ENCODE data around the gene CEBPZOS. TPM values are rescaled to one million over a fixed set of nuclear protein-coding genes. Genes with fewer than 3 reads are reported as not detected.

Gene CEBPZOS
- total RNA-seq (2021; fragmentation: NEBNext Ultra II Directional; extraction: Animal tissue kit (Norgen Biotek cat#: 25700)): 10 to 100 TPM; 55.2 to 66.6 (median 63.5) TPM
- long read RNA-seq, transcript CEBPZOS-201 (5 exons, 695 nt): minor isoform, 6 of 49 reads
- long read RNA-seq, transcript CEBPZOS-204 (5 exons, 3,158 nt): major isoform, 15 of 49 reads
- long read RNA-seq, partial matches to known transcripts: 6 of 49 reads
- long read RNA-seq, other reads (novel, unspliced or antisense): 21 of 49 reads

DNA sequence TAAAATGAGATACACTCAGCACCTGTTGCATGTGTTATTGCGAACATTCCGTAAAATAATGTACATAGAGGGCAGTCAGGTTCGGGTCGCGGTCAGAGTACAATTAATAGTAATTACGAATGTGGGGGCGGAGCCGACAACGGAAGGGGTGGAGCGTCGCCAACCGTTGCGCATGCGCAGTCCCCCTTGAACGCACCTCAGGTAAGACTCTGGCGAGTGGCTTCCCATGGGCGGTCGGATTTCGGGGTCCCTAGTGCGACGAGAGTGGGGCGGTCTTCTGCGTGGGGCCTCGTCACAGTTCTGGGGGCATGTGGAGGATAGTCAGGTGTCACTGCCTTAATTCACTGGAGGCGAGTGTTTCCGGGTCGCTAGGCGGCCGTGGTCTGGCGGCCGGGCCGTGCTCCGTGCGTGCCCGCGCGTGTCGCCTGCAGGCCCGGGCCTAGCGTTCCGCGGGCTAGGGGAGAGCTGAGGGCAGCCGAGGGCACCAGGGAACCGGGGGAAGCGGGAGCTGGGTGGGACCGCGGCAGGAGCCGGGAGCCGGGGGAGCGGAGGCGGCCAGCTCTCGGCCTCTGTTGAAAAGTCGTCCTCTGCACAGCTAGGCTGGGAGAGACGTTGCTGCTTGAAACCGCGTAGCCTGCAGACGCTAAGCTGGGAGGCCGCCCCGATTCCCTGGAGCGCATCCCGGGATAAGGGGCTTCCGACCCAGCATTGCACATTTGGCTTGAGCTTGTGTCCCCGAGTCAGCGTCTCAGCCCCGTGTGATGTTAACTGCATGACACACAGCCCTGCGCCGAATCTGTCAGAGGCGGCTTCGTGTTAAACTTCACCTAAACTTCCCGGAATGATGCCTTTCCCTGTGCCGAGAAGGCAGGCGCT, at the start of gene CEBPZOS:
Gene CEBPZOS (plus strand): TSS at position 177 of the 876 bp plus-strand sequence. CDS start 3,209 bp downstream, outside the sequence.
- Mint-ChIP-seq H3K9me3 (no peaks in the 10 kb centered on the region), H3K4me1 (ENCODE audit: low read depth) (peaks cover 16% of the 10 kb centered on the region), H3K27me3 (ENCODE audit: insufficient read depth) (peaks cover 7% of the 10 kb centered on the region), H3K4me3 (peak within 1 kb of the TSS; percentile 100), H3K27ac (peak within 1 kb of the TSS; percentile 99), H3K36me3 (ENCODE audit: low read depth) (peaks cover 4% of the 10 kb centered on the region; the same call in 1 of the 2 replicates)
- TF ChIP-seq, protein P1, sequence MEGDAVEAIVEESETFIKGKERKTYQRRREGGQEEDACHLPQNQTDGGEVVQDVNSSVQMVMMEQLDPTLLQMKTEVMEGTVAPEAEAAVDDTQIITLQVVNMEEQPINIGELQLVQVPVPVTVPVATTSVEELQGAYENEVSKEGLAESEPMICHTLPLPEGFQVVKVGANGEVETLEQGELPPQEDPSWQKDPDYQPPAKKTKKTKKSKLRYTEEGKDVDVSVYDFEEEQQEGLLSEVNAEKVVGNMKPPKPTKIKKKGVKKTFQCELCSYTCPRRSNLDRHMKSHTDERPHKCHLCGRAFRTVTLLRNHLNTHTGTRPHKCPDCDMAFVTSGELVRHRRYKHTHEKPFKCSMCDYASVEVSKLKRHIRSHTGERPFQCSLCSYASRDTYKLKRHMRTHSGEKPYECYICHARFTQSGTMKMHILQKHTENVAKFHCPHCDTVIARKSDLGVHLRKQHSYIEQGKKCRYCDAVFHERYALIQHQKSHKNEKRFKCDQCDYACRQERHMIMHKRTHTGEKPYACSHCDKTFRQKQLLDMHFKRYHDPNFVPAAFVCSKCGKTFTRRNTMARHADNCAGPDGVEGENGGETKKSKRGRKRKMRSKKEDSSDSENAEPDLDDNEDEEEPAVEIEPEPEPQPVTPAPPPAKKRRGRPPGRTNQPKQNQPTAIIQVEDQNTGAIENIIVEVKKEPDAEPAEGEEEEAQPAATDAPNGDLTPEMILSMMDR (IDR thresholded peaks at IDR 0.05): no peak
- peak; percentile 54 for DNase-seq

DNA sequence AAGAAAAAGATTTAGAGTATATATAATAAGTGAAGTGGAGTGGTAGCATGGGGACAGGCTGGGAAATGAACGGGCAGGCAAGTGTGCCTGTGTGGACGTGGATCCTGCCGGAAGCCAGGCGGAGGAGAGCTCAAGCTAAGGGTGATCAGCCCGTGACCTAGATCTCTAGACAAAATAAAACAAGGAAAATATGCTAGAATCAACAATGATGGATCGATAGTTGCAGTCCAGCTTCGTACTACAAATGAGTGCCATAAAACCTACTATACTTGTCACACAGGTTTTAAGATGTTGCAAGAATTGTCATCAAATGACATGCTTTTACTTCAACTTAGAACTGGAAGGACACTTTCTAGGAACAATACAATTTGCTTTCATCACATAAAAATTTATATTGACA, 48.0 kb upstream of the CEBPZOS start:
- no peaks in the 10 kb centered on the region; the same call in 1 of the 2 replicates for H3K27me3 Mint-ChIP-seq (ENCODE audit: insufficient read depth)
- no peak overlapping the region for H3K4me3 Mint-ChIP-seq
- H3K9me3 Mint-ChIP-seq: 0 out of 2 replicates have a peak, but pooled peaks cover under 1% of the 10 kb centered on the region
- peaks cover 37% of the 10 kb centered on the region for H3K4me1 Mint-ChIP-seq (ENCODE audit: low read depth)
- TF ChIP-seq, protein P1 (IDR thresholded peaks at IDR 0.05): no peak
- H3K27ac Mint-ChIP-seq: no peak overlapping the region
- no peak for DNase-seq
- H3K36me3 Mint-ChIP-seq (ENCODE audit: low read depth): peaks cover 51% of the 10 kb centered on the region

DNA sequence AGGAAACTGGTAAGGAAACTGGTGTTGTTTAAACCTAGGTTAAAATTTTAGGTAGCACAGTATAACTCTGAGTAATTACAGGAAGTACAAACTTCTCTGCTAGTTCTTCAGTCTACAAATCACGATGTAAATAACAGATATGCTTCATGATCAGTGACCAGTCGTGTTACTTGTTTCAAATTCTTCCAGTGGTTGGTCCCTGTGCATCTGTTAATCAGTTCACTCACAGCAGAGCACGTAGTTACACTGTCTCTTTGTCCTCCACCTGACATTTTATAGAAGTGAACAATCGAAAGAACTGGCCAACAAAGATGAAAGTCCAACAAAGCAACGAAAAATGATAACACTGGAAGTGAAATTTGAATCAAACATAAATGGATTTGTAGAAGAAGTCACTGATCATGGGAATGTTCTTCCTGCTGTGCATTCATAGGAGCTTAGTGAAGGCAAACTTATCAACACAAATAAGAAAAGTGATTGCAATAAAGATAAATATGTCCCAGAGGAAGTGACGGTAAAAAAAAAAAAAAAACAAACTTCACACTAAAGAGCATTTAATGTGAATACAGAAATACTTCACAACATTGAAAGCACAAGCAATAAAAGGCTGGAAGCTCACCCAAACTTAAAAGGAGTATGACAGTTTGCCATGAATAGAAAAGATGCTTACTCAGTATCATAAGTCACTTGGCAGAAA, 46.5 kb upstream of the CEBPZOS start:
- no peak for DNase-seq
- no peak overlapping the region for H3K4me3 Mint-ChIP-seq
- H3K27me3 Mint-ChIP-seq (ENCODE audit: insufficient read depth): peaks cover under 1% of the 10 kb centered on the region
- H3K36me3 Mint-ChIP-seq (ENCODE audit: low read depth): peaks cover 59% of the 10 kb centered on the region
- TF ChIP-seq, protein P1 (IDR thresholded peaks at IDR 0.05): no peak
- peaks cover 40% of the 10 kb centered on the region for H3K4me1 Mint-ChIP-seq (ENCODE audit: low read depth)
- H3K9me3 Mint-ChIP-seq: peaks cover 7% of the 10 kb centered on the region
- H3K27ac Mint-ChIP-seq: no peak overlapping the region

DNA sequence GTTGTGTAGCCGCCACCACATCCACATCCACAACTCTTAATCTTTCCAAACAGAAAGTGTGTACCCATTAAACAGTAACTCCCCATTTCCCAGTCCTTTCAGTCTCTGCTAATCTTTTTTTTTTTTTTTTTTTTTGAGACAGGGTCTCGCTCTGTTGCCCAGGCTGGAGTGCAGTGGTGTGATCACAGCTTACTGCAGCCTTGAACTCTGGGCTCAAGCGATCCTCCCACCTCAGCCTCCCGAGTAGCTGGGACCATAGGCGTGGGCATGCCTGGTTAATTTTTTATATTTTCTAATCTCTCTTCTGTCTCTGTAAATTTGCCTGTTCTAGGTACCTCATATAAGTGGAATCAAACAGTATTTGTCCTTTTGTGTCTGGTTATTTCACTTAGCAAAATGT, 43.1 kb upstream of the CEBPZOS start:
- H3K4me3 Mint-ChIP-seq: no peak overlapping the region
- TF ChIP-seq, protein P1 (IDR thresholded peaks at IDR 0.05): no peak
- no peak for DNase-seq

DNA sequence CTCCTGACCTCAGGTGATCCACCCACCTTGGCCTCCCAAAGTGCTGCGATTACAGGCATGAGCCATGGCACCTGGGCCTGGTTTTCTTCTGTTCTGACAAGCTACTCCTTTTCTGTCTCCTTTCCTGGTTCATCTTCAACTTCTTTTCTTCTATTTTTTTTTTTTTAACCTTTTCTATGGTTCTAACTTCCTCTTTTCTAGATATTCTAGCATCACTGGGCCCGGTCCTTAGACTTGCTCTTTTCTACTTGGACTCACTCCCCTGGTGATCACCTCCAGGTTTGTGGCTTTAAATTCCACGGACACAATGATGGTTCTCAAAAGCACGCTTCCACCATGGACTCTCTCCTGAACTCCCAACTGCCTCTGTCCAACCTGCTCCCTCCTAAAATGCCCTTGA, 41.5 kb upstream of the CEBPZOS start:
- TF ChIP-seq, protein P1 (IDR thresholded peaks at IDR 0.05): no peak
- DNase-seq: no peak
- Mint-ChIP-seq H3K4me3 (peak overlapping the region; percentile 99), H3K4me1 (ENCODE audit: low read depth) (peaks cover 57% of the 10 kb centered on the region), H3K36me3 (ENCODE audit: low read depth) (peaks cover 39% of the 10 kb centered on the region), H3K27me3 (ENCODE audit: insufficient read depth) (peaks cover 2% of the 10 kb centered on the region; the same call in 1 of the 2 replicates), H3K27ac (no peak overlapping the region; the same call in 1 of the 2 replicates), H3K9me3 (peaks cover 12% of the 10 kb centered on the region)

More for the DNA sequence above, 43.1 kb upstream of the CEBPZOS start:
- Mint-ChIP-seq H3K36me3 (ENCODE audit: low read depth) (peaks cover 45% of the 10 kb centered on the region), H3K4me1 (ENCODE audit: low read depth) (peaks cover 60% of the 10 kb centered on the region), H3K9me3 (peaks cover 12% of the 10 kb centered on the region), H3K27ac (no peak overlapping the region), H3K27me3 (ENCODE audit: insufficient read depth) (peaks cover 2% of the 10 kb centered on the region; the same call in 1 of the 2 replicates)
